Activated CD4-positive, alpha-beta memory T cell treated with anti-CD3 and anti-CD28 coated beads, Interleukin-2, amount 10 ng/mL, durations not matched to agents 7 days and 5 days (primary cell): ENCODE measurements around the gene BATF2. TPM values are rescaled to one million over a fixed set of nuclear protein-coding genes. Genes with fewer than 3 reads are reported as not detected.

ENCODE experiments used
- CTCF ChIA-PET: fragments of 350-600 bp; sonication (Branson Sonifier 250); formaldehyde crosslinking; loops from one replicate; lab custom pipeline; 2021; ENCODE audit warnings: antibody characterized with exemption, inconsistent platforms; lab: Charles Lee
- POLR2A ChIA-PET: fragments of 350-600 bp; sonication (Branson Sonifier 250); formaldehyde crosslinking; loops from one replicate; lab custom pipeline; 2021; ENCODE audit warnings: antibody characterized with exemption; lab: Charles Lee
- DNase-seq: peaks from one replicate; pipeline ENCODE4 v3.0.0-alpha.2; 2020
- H3K27ac Mint-ChIP-seq: one replicate; pipeline ENCODE4 v1.8.0; 2021; ENCODE audit warnings: mild to moderate bottlenecking, mixed read lengths
- H3K27me3 Mint-ChIP-seq: one replicate; pipeline ENCODE4 v1.8.0; 2021; ENCODE audit warnings: mixed read lengths
- H3K36me3 Mint-ChIP-seq: one replicate; pipeline ENCODE4 v1.8.0; 2021; ENCODE audit warnings: low read depth, mixed read lengths
- H3K4me1 Mint-ChIP-seq: one replicate; pipeline ENCODE4 v1.8.0; 2021; ENCODE audit warnings: mixed read lengths
- H3K4me3 Mint-ChIP-seq: one replicate; pipeline ENCODE4 v1.8.0; 2021; ENCODE audit warnings: mild to moderate bottlenecking, mixed read lengths
- H3K9me3 Mint-ChIP-seq: one replicate; pipeline ENCODE4 v1.8.0; 2021; ENCODE audit warnings: mixed read lengths
- total RNA-seq, 2 experiments: library from RNA; stranded (reverse); gene quantifications; one replicate each; pipeline ENCODE4 v1.2.3, GENCODE V29; 2021

Gene BATF2
- total RNA-seq, 2 experiments from 2014 or later: 0.30 to 0.53 TPM

- peaks cover 15% of the 10 kb centered on the region for H3K27me3 Mint-ChIP-seq
- DNase-seq: no peak
- ChIA-PET CTCF (interaction anchor here (0.7 kb wide), 2 partner anchors 9 to 18 kb away, joined by 3 to 5 read pairs; no protein-coding TSS in a partner anchor), POLR2A (interaction anchor here (0.6 kb wide), 1 partner anchor 52 kb away, joined by 4 read pairs; no protein-coding TSS in a partner anchor)
- H3K36me3 Mint-ChIP-seq: no peaks in the 10 kb centered on the region
- H3K27ac Mint-ChIP-seq: no peak overlapping the region
- no peaks in the 10 kb centered on the region for H3K4me1 Mint-ChIP-seq
- H3K9me3 Mint-ChIP-seq: no peaks in the 10 kb centered on the region
- H3K4me3 Mint-ChIP-seq: no peak overlapping the region
Measured at GRCh38 chr11:64951529-64951928, 45.2 kb downstream of the BATF2 start.

GRCh38 chr11:64947208-64947814 lies 49.5 kb downstream of the BATF2 start:
- DNase-seq: no peak
- Mint-ChIP-seq H3K4me1 (no peaks in the 10 kb centered on the region), H3K36me3 (no peaks in the 10 kb centered on the region), H3K27me3 (peaks cover 22% of the 10 kb centered on the region), H3K9me3 (no peaks in the 10 kb centered on the region), H3K27ac (no peak overlapping the region), H3K4me3 (no peak overlapping the region)
- ChIA-PET POLR2A (no interaction called here), CTCF (interaction anchor here (0.7 kb wide), 1 partner anchor 15 kb away, joined by 4 read pairs; no protein-coding TSS in a partner anchor)

Other genes starting within 250 kb of the BATF2 start
- 1 to 10 TPM; 3.1 to 4.0 TPM for gene PYGM, start 237.0 kb downstream of the BATF2 start, total RNA-seq
- 100 to 1,000 TPM; 385 to 390 TPM for gene SF1, start 218.4 kb downstream of the BATF2 start, total RNA-seq
- 10 to 100 TPM; 95.6 to 98.0 TPM for gene MAP4K2, start 193.8 kb downstream of the BATF2 start, total RNA-seq
- 10 to 100 TPM; 32.5 to 33.4 TPM for gene MEN1, start 186.4 kb downstream of the BATF2 start, total RNA-seq
- under 1 TPM; 0.65 to 0.70 TPM for gene CDC42BPG, start 152.3 kb downstream of the BATF2 start, total RNA-seq
- 100 to 1,000 TPM; 138 to 146 TPM for gene EHD1, start 118.3 kb downstream of the BATF2 start, total RNA-seq
- gene ATG2A, start 79.8 kb downstream of the BATF2 start, total RNA-seq: 10 to 100 TPM; 37.4 to 40.7 TPM
- gene PPP2R5B, start 72.3 kb downstream of the BATF2 start, total RNA-seq: 10 to 100 TPM; 19.8 to 21.1 TPM
- not detected for gene GPHA2, start 61.1 kb downstream of the BATF2 start, total RNA-seq
- under 1 TPM; 0.15 to 0.33 TPM for gene MAJIN, start 24.9 kb downstream of the BATF2 start, total RNA-seq
- 10 to 100 TPM; 58.5 to 59.4 TPM for gene ARL2, start 17.2 kb upstream of the BATF2 start, total RNA-seq
- 10 to 100 TPM; 24.3 to 24.6 TPM for gene SNX15, start 30.5 kb upstream of the BATF2 start, total RNA-seq
- gene SAC3D1, start 44.2 kb upstream of the BATF2 start, total RNA-seq: 10 to 100 TPM; 24.2 to 24.8 TPM
- gene NAALADL1, start 61.6 kb upstream of the BATF2 start, total RNA-seq: 10 to 100 TPM; 13.6 to 16.8 TPM
- gene CDCA5, start 87.1 kb upstream of the BATF2 start, total RNA-seq: 100 to 1,000 TPM in 1 of 2 experiments, 10 to 100 TPM in 1; 98.2 to 104 TPM
- 10 to 100 TPM; 30.1 to 31.6 TPM for gene ZFPL1, start 87.3 kb upstream of the BATF2 start, total RNA-seq
- gene VPS51, start 99.2 kb upstream of the BATF2 start, total RNA-seq: 100 to 1,000 TPM; 117 to 123 TPM
- 10 to 100 TPM; 27.2 to 28.4 TPM for gene TM7SF2, start 114.9 kb upstream of the BATF2 start, total RNA-seq
- 1 to 10 TPM; 8.1 to 8.6 TPM for gene ZNHIT2, start 120.7 kb upstream of the BATF2 start, total RNA-seq
- 1,000 to 10,000 TPM in 1 of 2 experiments, 100 to 1,000 TPM in 1; 995 to 1,031 TPM for gene FAU, start 125.2 kb upstream of the BATF2 start, total RNA-seq
- 10 to 100 TPM; 36.5 to 37.4 TPM for gene MRPL49, start 125.3 kb upstream of the BATF2 start, total RNA-seq
- 10 to 100 TPM; 39.4 to 42.2 TPM for gene SYVN1, start 137.5 kb upstream of the BATF2 start, total RNA-seq
- gene SPDYC, start 173.3 kb upstream of the BATF2 start, total RNA-seq: not detected
- gene CAPN1, start 185.0 kb upstream of the BATF2 start, total RNA-seq: 100 to 1,000 TPM; 164 to 167 TPM